Activated CD4-positive, alpha-beta T cell treated with anti-CD3 and anti-CD28 coated beads for 48 hours (primary cell): Measurements from ENCODE around the gene RXYLT1.
"Not testable (repeated sequence)": the region's sequence is repeated elsewhere in the genome, so short reads cannot be mapped to it uniquely, and the experiment has no call there.

Source experiments
- DNase-seq: peaks from one replicate; pipeline ENCODE4 v3.0.0-alpha.2; 2020

RXYLT1 gene, protein sequence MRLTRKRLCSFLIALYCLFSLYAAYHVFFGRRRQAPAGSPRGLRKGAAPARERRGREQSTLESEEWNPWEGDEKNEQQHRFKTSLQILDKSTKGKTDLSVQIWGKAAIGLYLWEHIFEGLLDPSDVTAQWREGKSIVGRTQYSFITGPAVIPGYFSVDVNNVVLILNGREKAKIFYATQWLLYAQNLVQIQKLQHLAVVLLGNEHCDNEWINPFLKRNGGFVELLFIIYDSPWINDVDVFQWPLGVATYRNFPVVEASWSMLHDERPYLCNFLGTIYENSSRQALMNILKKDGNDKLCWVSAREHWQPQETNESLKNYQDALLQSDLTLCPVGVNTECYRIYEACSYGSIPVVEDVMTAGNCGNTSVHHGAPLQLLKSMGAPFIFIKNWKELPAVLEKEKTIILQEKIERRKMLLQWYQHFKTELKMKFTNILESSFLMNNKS

DNA sequence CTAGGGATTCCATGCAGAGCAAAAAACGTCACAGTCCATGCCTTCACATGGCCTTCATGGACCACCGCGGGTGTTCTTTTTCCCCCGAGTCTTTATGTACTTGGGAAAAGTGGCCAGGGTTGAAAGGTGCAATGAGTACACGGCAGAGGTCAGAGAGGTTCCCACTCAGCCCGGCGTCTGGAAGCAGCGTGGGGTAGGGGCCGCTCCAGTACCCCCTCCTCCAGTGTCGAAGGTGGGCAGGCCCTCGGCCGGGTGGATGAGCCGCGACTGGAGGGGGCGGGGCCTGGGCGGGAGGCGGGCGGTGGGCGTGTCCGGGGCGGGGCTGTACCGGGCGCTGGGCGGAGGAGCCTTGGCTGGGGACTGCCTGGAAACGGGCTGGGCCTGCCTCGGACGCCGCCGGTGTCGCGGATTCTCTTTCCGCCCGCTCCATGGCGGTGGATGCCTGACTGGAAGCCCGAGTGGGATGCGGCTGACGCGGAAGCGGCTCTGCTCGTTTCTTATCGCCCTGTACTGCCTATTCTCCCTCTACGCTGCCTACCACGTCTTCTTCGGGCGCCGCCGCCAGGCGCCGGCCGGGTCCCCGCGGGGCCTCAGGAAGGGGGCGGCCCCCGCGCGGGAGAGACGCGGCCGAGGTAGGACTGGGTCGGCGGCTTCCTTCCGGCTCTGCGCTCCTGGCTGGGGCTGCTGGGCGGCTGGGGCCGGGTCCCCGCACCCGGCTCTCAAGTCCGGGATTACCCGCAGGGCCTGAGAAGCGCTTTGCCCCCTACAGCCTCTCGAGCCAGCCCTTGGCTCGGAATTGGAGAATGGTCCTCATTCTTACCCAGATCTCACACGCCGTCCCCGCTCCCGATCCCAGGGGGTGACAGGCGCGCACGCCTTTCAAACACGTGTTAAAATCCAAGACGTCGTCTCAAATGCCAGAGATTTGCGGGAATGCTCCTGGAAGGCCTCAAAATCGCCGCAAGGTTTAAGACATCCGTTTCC, at the start of gene RXYLT1:
TSS of gene RXYLT1 (plus strand) at position 412 of the 984 bp plus-strand sequence. CDS start at position 464, 52 bp downstream.
- peak; percentile 87 for DNase-seq

DNA sequence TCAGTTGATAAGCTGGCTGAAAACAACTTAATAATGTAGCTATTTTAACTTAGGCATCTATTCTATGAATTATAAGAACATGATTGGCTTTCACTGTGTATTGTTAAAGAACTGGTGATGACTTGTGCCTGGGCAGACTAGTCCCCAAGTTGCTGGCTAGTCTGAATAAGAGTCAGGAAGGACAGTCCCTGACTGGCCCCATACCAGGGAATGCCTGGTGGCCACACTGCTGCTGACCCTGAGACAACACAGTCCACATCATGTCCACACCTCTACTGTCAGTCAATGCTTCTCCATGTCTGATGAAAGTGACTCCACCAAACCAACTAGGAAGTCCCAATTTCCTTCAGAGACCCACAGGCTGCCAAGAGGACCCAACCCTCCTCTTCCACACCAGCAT, 46.9 kb upstream of the RXYLT1 start:
- DNase-seq = not testable (repeated sequence)

DNA sequence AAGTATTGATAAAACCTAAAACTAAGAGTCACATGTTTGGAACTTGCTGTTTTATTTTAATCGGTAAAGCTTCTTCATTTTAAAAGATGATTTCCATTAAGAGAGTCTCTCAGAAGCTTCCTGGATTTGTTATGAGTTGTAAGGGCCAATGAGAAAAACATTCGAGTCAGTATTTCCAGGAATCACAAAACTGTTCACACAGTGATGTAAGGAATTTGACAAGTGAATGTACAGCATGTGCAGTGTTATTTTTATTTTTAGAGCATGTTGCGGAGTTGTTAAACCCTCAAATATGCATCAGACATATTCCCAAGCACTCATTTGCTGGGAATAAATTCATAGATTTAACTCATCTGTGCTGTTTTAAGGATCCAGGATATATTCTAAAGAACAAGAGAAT, 46.1 kb upstream of the RXYLT1 start:
- not testable (repeated sequence) for DNase-seq

DNA sequence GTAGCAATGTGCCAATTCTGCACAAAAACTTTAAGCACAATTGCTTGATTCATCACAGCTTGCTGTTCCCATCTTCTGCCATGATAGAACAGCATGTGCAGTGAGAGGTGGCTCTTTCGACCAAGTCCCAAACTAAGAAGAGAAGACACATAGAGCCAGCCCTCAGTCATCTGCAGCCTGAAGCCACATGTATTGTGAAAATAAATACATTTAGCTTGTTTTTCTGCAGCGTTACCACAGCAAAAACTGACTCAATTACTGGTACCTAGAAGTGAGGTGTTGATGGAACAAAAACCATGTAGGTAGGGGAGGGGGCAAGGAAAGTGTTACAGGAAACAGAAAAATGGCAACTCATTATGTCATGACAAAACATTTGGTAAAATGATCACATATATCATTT, 39.2 kb upstream of the RXYLT1 start:
- not testable (repeated sequence) for DNase-seq

DNA sequence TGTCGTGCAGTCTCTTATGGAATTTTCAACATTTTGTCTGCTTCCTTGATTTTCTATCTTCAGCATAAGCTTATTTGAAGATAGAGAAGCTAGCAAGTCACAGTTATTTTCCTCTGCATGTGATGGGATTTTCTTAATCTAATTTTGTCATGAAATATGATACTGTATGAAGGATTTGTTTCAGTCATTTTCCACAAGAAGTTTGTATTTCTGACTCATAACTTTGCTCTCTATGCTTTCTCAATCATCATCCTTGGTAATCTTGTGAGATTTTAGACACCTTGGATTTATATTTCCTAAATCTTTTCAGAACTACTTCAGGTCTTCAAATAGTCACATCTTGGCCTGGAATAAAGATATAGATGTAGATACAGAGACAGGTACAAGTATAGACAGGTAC, 38.3 kb upstream of the RXYLT1 start:
- not testable (repeated sequence) for DNase-seq

DNA sequence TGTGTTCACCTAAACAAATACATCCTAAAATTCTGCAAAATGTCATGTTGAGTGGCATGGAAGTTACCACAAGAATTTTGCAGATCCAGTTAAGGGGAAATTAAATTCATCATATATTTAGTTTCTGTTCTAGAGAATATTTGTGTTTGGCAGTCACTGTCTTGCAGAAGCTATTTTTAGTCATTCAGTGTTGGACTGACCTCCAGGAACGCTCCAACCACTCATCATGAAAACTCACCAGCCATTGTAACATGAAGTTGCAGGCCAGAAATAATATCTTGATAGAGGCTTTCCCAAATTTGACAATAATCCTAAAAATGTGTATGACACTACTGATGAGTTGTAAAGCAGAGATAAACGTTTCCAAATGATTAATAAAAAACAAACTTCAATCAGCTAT, 35.6 kb upstream of the RXYLT1 start:
- not testable (repeated sequence) for DNase-seq

DNA sequence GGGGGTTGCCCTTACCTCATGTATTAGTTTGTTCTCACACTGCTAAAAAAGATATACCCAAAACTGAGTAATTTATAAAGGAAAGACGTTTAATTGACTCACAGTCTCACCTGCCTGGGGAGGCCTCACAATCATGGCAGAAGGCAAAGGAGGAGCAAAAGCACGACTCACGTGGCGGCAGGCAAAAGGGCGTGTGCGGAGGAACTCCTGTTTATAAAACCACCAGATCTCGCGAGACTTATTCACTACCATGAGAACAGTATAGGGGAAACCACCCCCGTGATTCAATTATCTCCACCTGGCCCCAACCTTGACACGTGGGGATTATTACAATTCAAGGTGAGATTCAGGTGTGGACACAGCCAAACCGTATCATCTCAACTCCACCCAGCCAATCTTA, 33.2 kb upstream of the RXYLT1 start:
- not testable (repeated sequence) for DNase-seq

DNA sequence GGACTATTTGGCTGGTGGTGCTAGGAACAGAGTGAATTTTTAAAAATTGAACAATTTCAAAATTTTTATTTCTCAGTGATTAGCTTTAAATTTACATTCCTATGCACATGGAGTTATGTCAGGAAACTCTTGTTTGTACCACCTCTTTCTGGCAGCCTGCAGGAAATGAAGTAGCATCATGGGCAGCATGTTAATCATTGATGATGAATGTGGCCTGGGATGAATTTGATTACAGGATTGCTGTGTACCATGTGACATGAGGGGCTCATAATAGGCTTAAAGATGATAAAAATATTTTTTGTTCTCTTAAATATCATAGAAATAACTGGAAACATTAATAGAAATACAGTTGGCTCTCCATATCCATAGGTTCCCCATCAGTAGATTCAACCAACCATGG, 32.6 kb upstream of the RXYLT1 start:
- not testable (repeated sequence) for DNase-seq

DNA sequence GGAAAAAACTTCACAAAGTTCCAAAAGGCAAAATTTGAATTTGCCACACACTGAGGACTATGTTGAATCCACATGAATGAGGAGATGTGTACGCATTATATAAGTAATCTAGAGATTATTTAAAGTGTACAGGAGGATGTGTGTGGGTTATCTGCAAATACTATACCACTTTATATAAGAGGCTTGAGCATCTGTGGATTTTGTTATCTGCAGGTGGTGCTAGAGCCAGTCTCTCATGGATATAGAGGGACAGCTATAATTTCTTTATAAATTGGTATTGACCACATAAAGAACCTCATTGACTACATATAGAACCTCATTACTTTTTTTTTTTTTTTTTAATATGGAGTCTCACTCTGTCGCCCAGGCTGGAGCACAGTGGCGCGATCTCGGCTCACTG, 32.2 kb upstream of the RXYLT1 start:
- no peak for DNase-seq

DNA sequence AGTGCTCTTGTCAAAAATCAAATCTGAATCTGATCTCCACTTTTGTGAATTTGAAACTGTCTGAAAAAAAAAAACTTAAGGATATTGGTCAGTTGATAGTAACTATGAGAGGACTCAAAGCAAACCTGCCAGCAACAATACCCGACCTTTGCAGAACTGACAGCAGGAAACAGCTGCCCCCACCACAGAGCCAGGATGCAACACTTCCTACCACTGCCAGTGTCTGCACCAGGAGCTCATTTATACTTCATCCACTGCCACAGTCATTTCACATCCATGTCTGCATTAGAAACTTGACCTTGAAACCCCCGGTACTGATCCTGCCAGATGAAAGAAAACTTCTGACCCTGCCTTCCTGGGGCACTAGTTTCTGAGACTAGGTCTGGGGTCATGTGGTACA, 27.4 kb upstream of the RXYLT1 start:
- peak; percentile 3 for DNase-seq

DNA sequence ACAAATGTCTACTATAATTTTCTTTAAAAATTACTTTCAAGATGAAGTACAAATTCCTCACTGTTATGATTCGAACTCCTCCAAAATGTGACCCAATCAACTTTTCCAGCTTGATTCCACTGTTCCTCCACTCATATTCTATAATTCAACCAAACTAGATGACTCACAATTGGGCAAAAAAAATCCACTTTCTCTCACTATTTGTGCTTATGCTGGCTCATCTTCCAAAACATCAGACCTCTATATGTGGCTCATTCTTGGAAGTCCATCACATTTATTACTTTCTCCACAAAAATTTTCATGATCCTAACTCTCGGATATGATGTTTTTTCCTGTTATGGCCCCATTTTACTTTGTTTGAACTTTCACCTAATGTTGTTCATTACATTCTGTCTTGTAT, 26.9 kb upstream of the RXYLT1 start:
- DNase-seq = no peak

DNA sequence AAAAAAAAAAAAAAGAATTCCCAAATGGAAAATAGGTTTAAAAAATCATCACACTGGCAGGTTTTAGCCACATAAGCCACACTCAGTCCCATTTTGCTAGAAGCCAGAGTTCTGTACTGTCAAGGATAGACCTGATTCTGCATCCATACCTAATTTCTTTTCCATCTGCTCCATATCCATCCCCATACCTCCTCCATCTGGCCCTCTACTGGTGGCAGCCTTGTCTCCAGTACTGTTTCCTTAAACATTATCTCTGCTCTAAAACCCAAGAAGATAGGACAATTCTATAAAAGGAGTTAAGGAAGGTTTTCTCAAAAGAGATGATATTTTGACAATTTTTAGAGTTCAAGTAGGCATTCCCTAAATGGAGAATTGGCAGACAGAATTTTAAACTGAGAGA, 26.0 kb upstream of the RXYLT1 start:
- DNase-seq = no peak

DNA sequence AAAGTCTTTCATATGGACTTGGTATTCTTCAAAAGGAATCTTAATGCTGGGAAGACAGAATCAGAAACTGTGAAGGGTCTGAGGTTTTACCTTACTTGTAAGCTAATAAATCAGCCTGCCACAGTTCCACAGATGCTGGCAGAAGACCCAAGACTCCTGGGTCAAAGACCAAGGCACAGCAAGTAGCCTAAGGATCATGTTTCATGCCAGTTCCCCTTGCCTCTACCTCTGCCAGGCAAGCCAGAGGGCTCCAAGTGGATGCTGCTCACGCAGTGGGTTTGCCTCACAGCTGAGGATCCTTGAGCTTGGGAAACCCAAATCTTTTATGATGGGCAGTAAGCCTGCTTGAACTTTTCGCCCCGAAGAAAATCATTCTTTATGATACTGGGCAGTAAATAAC, 15.2 kb upstream of the RXYLT1 start:
- DNase-seq = no peak

DNA sequence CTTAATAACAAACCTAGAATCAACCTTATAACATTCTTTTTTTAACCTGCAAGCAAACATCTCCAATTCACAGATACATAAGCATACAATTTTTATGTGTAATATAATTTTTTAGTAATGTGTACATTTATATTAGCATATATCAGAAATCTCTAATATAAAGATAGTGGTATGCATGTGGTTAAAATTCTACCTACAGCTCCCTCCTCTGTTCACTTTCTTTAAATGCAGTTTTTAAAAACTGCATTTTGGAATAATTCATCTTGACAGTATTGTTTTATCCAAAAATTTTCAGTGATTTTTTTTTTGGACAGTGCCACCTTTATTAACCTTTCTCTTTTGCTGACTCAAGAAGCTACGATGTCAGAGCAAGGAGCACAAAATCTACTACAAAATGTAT, 13.2 kb upstream of the RXYLT1 start:
- DNase-seq = no peak

DNA sequence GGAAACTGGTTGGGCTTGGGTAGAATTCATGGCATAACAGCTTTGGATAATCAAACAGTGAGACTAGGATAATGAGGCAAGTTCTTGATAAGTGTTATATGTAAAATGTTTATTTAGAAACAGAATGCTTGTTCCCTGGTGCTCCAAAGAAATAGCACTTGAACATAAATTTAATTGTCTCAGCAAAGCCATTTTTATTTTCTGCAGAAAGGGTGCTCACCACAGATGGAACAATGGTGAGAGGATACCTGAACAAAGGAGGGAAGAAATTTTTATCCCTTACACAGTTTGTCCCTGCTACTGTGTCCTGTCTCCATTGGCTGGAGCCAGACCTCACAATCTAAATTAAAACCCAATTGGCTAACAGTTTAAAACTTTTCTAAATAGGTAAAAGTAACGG, 9.3 kb upstream of the RXYLT1 start:
- DNase-seq = no peak

DNA sequence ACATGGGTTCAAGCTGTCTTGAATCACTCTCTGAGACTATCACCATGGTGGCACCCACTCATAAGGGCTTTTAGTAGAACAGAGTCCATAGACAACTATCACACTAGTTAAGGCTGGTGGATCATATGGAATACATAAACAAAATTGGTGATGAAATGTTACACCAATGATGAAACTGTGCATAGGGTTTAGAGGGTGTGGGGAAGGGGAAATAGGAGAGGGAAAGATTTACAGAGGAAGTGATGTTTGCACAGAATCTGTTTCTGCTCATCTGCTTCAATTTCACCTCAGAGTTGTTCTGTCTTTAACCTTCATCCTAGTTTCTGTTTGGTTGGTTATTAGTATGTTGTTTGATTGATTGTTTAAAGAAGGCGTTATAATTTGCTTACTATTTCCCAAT, 2.4 kb upstream of the RXYLT1 start:
- no peak for DNase-seq

DNA sequence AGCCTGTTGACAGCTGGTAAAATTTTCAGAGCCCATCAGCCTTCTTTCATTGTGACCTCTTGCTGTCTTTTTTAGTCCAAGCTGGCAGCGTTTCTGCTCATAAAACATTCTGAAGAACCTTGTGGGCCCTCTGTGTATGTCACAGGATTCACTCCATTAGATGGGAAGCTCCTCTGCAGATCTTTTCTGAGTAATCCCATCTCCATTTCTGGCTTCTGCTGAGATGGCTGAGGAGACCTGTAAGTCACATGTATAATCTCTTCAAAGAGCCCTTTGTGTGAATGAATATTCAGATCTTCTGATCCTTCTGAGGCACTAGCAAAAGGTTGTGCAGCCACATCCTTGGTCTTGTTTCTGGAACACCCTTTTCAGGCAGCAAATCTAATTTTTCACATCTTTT, 2.8 kb downstream of the RXYLT1 start:
- DNase-seq = no peak

DNA sequence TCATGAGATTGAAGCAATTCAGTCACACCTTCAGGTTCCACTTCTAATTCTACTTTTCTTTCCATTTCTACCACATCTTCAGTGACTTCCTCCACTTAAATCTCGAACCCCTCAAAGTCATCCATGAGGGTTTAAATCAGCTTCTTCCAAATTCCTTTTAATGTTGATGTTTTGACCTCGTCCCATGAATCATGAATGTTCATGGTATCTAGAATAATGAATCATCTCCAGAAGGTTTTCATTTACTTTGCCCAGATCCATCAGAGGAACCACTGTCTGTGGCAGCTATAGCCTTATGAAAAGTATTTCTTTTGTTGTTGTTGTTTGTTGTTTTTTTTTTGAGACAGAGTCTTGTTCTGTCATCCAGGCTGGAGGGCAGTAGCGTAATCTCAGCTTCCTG, 7.6 kb downstream of the RXYLT1 start:
- no peak for DNase-seq

DNA sequence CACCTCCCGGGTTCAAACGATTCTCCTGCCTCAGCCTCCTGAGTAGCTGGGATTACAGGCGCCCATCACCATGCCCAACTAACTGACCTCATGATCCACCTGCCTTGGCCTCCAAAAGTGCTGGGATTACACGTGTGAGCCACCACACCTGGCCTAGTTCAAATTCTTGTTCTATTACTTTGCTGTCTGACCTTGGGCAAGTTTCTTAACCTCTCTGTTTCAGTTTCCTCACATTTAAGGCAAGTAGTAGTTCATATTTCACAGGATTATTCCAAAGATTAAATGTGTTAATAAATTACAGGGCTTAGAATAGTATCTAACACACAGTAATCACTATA, 10.9 kb downstream of the RXYLT1 start:
- no peak for DNase-seq

DNA sequence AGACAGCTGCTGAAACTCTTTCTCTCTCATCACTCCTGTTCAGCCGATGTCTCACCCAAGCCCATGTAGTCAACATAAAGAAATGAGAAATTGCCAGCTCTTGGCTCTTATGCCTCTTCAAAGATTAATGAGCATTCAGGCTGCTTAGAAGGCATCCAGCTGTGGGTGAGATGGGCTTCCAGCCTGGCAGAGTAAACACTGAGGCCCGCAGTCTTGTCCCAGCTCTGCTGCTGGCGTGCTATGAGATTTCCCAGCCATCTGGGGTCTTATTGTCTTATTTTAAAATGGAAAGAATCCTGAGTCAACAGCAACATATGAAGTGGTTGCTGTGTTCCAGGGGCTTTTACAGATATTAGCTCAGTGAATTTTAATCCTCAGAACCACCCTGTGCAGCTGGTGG, 12.6 kb downstream of the RXYLT1 start:
- DNase-seq = no peak

DNA sequence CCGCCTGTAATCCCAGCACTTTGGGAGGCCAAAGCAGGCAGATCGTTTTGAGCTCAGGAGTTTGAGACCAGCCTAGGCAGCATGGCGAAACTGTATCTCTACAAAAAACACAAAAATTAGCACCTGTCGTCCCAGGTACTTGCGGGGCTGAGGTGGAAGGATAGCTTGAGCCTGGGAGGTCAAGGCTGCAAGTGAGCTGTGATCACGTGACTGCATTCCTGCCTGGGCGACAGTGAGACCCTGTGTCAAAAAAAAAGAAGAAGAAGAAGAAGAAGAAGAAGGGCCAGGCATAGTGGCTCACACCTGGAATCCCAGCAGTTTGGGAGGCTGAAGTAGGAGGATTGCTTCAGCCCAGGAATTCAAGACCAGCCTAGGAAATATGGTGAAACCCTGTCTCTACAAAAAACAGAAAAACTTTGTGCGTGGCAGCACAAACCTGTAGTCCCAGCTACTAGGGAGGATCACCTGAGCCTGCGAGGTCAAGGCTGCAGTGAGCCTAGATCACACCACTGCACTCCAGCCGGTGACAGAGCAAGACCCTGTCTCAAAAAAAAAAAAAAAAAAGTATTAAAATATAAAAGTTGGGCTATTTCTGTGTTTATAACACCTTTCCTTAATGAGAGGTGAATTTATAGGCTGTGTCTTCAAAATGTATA, 15.5 kb downstream of the RXYLT1 start:
- DNase-seq = no peak

DNA sequence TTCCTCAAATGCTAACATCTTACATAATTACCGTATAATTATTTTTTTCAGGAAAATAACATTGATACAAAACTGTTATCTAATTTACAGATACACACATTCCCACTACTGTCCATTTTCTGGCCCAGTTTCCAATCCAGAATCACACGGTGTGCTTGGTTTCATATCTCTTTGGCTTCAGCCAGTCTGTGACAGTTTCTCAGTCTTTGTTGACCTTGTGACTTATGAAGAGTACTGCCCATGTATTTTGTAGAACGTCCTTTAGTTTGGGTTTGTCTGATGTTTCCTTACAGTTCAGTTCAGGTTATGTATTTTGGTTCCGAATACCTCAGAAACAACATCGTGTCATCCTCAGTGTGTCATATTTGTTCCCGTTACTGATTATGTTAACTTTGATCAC, 16.2 kb downstream of the RXYLT1 start:
- DNase-seq = no peak

DNA sequence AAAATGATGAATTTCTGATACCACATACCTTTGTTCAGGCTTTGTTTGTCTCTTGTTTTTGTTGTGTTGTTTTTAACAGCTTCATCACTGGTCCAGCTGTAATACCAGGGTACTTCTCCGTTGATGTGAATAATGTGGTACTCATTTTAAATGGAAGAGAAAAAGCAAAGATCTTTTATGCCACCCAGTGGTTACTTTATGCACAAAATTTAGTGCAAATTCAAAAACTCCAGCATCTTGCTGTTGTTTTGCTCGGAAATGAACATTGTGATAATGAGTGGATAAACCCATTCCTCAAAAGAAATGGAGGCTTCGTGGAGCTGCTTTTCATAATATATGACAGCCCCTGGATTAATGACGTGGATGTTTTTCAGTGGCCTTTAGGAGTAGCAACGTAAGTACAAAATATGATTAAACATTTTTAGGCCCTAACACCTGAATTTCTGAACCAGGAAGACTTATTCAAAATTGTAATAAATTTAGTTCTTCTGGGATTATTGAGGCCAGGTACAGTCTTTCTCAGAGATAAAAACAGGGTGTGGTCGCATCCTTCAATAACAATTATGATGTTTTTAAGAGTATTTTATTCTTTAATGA, 22.4 kb downstream of the RXYLT1 start:
- DNase-seq = no peak
